Measurements from ENCODE around the gene PPP2R2C.

PPP2R2C gene

DNA sequence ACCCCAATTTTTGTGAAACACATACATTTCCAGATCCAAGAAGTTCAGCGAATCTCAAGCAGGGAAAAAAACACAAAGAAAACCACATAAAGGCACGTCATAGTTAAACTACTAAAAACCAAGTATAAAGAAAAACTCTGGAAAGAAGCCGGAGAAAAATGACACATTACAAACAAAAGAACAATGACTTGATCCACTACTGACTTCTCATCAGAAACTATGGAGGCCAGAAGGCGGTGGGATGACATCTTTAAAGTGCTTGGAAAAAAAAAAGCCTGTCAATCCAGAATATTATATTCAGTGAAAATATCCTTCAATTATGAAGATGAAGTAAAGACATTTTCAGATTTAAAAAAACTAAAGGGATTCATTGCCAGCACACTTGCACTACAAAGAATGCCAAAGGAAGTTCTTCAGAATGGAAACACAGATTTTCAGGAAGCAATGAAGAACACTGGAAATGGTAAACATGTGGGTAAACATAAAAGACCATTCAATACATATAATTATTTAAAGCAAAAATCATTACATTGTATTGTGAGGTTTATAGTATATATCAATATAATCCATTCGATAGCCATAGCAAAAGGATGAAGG is 32.6 kb upstream of the PPP2R2C start:
- H3K27ac ChIP-seq (ENCODE audit: extremely low read depth, low read depth, low read length), result no peak overlapping the region
- no peak overlapping the region for H3K4me3 ChIP-seq (ENCODE audit: low read depth, low read length)
- no peaks in the 10 kb centered on the region for H3K9me3 ChIP-seq (ENCODE audit: control insufficient read depth, insufficient read depth, low read depth, low read length)
- ChIA-PET POLR2A (no interaction called here), CTCF (no interaction called here)
- H3K36me3 ChIP-seq (ENCODE audit: control insufficient read depth in 2 of 2, insufficient read depth in 1 of 2, low read length in 2 of 2), result no peaks in the 10 kb centered on the region
- no peaks in the 10 kb centered on the region for H3K4me1 ChIP-seq (ENCODE audit: control insufficient read depth, insufficient read depth, low read length)
- TF ChIP-seq ZSCAN16 (tag by site-specific recombination; IDR thresholded peaks at IDR 0.05) (no peak), ZNF16 (tag by site-specific recombination; IDR thresholded peaks at IDR 0.05; ENCODE audit: low read depth) (no peak), ZNF10 (tag by site-specific recombination; IDR thresholded peaks at IDR 0.05) (no peak), ZNF350 (tag by site-specific recombination; IDR thresholded peaks at IDR 0.05) (no peak), ZNF211 (tag by site-specific recombination; IDR thresholded peaks at IDR 0.05; ENCODE audit: low read depth) (no peak), TRIM28 (IDR thresholded peaks at IDR 0.05; ENCODE audit: borderline replicate concordance, low read length) (peak; percentile 95; the same call in 1 of the 2 replicates), SETDB1 (IDR thresholded peaks at IDR 0.05; ENCODE audit: insufficient read length, low read length) (peak; percentile 90), ZNF585B (tag by site-specific recombination; IDR thresholded peaks at IDR 0.05) (no peak), ZNF140 (tag by site-specific recombination; IDR thresholded peaks at IDR 0.05) (no peak)
- TF ChIP-seq, protein P1, sequence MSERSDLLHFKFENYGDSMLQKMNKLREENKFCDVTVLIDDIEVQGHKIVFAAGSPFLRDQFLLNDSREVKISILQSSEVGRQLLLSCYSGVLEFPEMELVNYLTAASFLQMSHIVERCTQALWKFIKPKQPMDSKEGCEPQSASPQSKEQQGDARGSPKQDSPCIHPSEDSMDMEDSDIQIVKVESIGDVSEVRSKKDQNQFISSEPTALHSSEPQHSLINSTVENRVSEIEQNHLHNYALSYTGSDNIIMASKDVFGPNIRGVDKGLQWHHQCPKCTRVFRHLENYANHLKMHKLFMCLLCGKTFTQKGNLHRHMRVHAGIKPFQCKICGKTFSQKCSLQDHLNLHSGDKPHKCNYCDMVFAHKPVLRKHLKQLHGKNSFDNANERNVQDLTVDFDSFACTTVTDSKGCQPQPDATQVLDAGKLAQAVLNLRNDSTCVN (tag by site-specific recombination; optimal IDR thresholded peaks at IDR 0.05), result no peak
- TF ChIP-seq, protein P2, sequence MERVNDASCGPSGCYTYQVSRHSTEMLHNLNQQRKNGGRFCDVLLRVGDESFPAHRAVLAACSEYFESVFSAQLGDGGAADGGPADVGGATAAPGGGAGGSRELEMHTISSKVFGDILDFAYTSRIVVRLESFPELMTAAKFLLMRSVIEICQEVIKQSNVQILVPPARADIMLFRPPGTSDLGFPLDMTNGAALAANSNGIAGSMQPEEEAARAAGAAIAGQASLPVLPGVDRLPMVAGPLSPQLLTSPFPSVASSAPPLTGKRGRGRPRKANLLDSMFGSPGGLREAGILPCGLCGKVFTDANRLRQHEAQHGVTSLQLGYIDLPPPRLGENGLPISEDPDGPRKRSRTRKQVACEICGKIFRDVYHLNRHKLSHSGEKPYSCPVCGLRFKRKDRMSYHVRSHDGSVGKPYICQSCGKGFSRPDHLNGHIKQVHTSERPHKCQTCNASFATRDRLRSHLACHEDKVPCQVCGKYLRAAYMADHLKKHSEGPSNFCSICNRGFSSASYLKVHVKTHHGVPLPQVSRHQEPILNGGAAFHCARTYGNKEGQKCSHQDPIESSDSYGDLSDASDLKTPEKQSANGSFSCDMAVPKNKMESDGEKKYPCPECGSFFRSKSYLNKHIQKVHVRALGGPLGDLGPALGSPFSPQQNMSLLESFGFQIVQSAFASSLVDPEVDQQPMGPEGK (tag by site-specific recombination; IDR thresholded peaks at IDR 0.05), result no peak

DNA sequence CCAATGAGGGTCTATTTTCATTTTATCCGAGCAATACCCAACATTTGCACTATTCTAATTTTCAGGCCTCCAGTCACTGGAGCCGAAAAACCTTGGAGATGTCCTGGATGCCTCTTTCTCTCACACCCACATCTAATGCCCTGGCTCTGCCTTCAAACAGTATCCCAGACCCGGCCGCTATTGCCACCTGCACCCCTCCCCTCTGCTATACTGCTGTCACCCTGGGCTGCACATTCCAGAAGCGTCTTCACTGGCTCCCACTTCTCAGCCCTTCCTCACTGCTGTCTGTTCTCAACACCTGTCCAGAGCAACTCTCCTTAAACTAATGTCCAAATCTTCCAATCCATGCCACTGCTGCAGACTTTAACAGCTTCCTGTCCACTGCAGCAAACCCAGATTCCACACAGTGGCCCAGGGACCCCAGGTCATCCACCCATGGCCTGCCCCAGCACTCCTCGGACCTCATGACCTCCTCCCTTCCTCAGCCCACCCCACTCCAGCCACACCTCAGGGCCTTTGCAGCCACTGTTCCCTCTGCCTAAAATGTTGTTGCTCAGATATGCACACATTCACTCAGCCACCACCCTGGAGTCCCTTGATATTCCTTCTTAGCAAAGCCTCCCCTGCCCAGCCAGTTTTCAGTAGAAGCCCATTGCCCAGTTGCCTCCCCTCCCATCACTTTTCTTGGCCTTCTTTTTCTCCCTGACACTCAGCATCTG is 30.5 kb upstream of the PPP2R2C start:
- CTCF ChIA-PET, result no interaction called here
- POLR2A ChIA-PET, result no interaction called here
- H3K4me1 ChIP-seq (ENCODE audit: control insufficient read depth, insufficient read depth, low read length), result no peaks in the 10 kb centered on the region
- TF ChIP-seq ZNF140 (tag by site-specific recombination; IDR thresholded peaks at IDR 0.05), result no peak
- TF ChIP-seq ZBTB21 (tag by site-specific recombination; IDR thresholded peaks at IDR 0.05), result no peak
- TF ChIP-seq, protein P3, sequence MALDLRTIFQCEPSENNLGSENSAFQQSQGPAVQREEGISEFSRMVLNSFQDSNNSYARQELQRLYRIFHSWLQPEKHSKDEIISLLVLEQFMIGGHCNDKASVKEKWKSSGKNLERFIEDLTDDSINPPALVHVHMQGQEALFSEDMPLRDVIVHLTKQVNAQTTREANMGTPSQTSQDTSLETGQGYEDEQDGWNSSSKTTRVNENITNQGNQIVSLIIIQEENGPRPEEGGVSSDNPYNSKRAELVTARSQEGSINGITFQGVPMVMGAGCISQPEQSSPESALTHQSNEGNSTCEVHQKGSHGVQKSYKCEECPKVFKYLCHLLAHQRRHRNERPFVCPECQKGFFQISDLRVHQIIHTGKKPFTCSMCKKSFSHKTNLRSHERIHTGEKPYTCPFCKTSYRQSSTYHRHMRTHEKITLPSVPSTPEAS (tag by site-specific recombination; IDR thresholded peaks at IDR 0.05), result no peak
- TF ChIP-seq ZNF600 (tag by site-specific recombination; IDR thresholded peaks at IDR 0.05), result no peak
- no peak for TF ChIP-seq ZNF155 (tag by site-specific recombination; IDR thresholded peaks at IDR 0.05)
- TF ChIP-seq ZNF114 (tag by site-specific recombination; IDR thresholded peaks at IDR 0.05), result no peak
- TF ChIP-seq, protein P4, sequence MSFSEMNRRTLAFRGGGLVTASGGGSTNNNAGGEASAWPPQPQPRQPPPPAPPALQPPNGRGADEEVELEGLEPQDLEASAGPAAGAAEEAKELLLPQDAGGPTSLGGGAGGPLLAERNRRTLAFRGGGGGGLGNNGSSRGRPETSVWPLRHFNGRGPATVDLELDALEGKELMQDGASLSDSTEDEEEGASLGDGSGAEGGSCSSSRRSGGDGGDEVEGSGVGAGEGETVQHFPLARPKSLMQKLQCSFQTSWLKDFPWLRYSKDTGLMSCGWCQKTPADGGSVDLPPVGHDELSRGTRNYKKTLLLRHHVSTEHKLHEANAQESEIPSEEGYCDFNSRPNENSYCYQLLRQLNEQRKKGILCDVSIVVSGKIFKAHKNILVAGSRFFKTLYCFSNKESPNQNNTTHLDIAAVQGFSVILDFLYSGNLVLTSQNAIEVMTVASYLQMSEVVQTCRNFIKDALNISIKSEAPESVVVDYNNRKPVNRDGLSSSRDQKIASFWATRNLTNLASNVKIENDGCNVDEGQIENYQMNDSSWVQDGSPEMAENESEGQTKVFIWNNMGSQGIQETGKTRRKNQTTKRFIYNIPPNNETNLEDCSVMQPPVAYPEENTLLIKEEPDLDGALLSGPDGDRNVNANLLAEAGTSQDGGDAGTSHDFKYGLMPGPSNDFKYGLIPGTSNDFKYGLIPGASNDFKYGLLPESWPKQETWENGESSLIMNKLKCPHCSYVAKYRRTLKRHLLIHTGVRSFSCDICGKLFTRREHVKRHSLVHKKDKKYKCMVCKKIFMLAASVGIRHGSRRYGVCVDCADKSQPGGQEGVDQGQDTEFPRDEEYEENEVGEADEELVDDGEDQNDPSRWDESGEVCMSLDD (tag by site-specific recombination; IDR thresholded peaks at IDR 0.05), result no peak
- no peak for TF ChIP-seq TCF7L2 (IDR thresholded peaks at IDR 0.05; ENCODE audit: borderline replicate concordance, low read depth, low read length)
- no peak for TF ChIP-seq ZNF175 (tag by site-specific recombination; IDR thresholded peaks at IDR 0.05)
- TF ChIP-seq KLF1 (tag by site-specific recombination; IDR thresholded peaks at IDR 0.05), result no peak
- TF ChIP-seq ZBTB1 (tag by site-specific recombination; IDR thresholded peaks at IDR 0.05), result no peak
- no peak for TF ChIP-seq ZFP41 (tag by site-specific recombination; IDR thresholded peaks at IDR 0.05; ENCODE audit: borderline replicate concordance)
- TF ChIP-seq, protein P2 (tag by site-specific recombination; IDR thresholded peaks at IDR 0.05), result no peak
- TF ChIP-seq, protein P5, sequence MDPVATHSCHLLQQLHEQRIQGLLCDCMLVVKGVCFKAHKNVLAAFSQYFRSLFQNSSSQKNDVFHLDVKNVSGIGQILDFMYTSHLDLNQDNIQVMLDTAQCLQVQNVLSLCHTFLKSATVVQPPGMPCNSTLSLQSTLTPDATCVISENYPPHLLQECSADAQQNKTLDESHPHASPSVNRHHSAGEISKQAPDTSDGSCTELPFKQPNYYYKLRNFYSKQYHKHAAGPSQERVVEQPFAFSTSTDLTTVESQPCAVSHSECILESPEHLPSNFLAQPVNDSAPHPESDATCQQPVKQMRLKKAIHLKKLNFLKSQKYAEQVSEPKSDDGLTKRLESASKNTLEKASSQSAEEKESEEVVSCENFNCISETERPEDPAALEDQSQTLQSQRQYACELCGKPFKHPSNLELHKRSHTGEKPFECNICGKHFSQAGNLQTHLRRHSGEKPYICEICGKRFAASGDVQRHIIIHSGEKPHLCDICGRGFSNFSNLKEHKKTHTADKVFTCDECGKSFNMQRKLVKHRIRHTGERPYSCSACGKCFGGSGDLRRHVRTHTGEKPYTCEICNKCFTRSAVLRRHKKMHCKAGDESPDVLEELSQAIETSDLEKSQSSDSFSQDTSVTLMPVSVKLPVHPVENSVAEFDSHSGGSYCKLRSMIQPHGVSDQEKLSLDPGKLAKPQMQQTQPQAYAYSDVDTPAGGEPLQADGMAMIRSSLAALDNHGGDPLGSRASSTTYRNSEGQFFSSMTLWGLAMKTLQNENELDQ (tag by site-specific recombination; IDR thresholded peaks at IDR 0.05; ENCODE audit: low read depth), result no peak

More for the DNA sequence above, 30.5 kb upstream of the PPP2R2C start:
- Histone ChIP-seq H3K27ac (ENCODE audit: extremely low read depth, low read depth, low read length) (no peak overlapping the region), H3K36me3 (ENCODE audit: control insufficient read depth in 2 of 2, insufficient read depth in 1 of 2, low read length in 2 of 2) (no peaks in the 10 kb centered on the region), H3K9me3 (ENCODE audit: control insufficient read depth, insufficient read depth, low read depth, low read length) (no peaks in the 10 kb centered on the region), H3K4me3 (ENCODE audit: low read depth, low read length) (no peak overlapping the region)
